ENCODE data around the gene RNGTT.

The RNGTT gene

DNA sequence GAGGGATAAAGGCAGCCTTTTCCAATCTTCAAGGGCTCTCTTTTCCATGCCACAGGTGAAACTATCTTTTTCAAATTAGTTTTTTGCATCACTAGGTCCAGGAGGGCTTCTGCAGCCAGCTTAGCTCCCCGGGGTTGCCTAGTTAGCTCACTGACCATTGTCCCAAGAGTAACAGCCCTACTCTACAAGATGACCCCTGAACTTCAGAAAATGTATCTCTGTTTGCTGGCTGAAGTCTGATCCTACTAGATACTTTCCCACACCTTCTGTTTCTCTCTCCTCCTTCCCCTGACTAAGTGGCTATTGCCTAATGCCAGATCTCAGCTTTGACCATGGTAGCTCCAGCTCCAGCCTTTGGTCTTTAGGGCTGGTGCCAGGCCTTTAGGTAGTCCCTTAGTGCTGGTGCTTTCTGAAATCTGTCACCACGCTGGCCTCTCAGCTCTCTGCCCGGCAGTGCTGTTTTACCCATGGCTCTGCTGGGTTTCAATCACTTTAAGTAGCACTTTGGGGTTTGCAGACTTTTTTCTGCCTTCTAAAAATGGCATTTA is 255.1 kb downstream of the RNGTT start:
- DNase-seq: no peak

DNA sequence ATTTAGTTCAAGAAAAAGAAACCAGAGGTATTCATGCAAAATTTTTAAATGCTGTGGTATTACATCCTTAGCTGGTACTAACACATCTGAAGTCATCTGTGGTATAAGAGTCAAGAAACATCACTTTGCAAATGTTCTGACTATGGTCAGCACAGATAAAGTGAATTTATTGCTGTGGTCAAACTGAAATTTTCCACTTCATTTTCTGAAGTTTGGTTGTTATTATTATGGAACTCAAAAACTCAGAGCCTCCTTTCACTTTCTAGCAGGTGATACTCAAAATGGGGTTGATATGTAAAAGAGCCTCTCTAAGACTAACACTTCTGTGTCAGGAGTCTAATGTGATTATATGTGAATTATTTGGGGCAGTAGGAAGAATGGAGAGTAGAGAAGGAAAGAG is 257.8 kb downstream of the RNGTT start:
- no peak for DNase-seq

DNA sequence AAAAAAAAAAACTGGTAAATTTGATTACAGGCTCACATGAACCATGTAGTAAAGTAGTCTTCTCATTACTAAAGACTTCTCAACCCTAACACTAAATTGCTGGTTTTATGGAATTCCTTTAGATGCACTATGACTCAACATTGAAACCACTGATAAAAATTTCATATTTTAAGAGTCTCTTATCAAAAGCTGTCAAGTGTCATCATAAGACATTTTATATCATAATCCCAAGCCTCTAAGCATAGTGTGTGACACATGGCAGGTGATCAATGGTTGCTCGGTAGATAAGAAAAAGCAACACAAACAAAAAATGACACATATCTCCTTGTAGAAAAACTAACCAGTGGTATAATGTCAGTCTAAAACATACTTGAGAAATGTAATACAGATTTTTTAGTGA is 258.4 kb downstream of the RNGTT start:
- DNase-seq: no peak

DNA sequence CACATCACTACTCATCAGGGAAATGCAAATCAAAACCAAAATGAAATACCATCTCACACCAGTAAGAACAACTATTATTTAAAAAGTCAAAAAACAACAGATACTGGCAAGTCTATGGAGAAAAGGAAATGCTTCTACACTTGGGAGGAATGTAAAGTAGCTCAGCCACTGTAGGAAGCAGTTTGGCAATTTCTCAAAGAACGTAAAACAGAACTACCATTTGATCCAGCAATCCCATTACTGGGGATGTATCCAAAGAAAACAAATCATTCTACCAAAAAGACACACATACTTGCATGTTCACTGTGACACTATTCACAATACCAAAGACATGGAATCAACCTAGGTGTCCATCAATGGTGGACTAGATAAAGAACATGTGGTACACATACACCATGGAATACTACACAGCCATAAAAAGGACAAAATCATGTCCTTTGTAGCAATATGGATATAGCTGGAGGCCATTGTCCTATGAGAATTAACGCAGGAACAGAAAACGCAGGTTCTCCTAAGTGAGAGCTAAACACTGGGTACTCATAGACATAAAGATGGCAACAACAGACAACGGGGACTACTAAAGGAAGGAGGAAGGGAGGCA is 260.4 kb downstream of the RNGTT start:
- no peak for DNase-seq

DNA sequence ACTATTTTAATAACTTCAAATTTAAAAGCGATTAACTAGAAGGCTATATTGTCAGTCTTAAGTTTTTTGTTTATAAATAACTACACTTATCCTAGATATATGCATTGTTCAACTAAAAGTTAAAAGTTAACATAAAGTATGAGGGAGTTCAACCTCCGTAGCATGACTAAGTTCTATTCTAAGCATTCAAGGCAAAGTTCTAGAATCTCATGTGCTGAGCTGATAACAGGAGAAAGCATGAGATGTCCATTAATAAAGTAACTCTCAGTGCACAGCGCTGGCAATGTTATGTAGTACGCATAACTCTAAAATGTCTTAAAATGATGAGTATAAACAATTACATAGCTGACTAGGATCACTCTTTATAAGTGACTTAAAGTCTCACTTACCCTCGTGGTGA is 264.8 kb downstream of the RNGTT start:
- DNase-seq: no peak

DNA sequence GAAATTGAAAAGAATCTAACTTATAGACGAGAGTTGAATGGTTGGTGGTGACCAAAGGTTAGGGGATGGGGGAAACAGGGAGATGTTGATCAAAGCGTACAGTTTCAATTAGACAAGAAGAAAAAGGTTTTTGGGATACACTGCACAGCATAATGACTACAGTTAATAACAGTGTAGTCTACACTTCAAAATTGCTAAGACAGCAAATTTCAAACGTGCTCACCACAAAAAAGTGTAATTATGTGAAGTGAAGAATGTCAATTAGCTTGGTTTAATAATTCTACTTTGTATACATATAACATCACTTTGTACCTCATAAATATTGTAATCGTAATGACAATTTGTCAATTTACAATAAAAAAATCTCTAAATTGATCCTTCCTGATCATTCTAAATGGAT is 267.5 kb downstream of the RNGTT start:
- DNase-seq: no peak

DNA sequence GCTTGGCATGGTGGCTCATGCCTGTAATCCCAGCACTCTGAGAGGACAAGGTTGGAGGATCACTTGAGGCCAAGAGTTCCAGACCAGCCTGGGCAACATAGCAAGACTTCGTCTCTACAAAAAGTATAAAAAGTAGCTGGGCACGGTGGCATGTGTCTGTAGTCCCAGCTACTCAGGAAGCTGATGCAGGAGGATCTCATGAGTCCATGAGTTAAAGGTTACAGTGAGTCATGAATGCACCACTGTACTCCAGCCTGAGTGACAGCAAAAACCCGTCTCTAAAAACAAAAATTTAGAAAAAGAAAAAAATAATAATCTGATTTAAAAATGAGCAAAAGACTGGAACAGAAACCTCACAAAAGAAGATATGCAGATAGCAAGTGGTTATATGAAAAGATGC is 279.7 kb downstream of the RNGTT start:
- no peak for DNase-seq

DNA sequence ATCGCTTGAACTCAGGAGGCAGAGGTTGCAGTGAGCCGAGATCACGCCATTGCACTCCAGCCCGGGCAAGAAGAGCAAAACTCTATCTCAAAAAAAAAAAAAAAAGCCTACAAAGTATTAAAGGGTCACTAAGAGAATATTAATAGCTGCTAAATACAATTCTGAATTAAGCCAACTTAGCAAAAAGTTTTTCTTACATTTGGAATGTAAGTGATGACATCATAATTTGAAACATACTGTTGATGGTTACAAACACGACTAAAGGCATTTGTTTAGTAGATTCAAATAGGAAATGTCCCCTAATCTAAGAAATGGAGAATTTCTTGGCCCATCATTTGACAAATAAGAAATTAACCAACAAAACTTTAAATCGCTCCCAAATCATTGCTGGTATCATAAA is 282.8 kb downstream of the RNGTT start:
- DNase-seq: no peak

DNA sequence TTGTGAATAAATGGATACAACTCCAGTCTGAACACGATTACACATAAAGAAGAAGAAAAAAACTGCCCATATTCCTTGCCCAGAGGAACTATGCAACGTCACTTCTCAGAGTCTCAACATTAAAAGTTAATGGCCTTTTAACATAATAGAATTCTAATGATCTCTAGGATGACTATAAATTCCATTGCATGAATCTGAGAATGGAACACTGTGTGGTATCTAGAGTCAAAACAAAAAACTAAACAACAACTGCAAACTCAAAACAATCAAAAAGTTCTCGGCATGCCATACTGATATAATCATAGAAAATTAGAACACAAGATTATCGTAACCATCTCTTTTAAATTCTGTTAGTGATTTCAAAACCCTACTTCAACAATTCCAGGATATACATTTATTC is 283.6 kb downstream of the RNGTT start:
- no peak for DNase-seq

DNA sequence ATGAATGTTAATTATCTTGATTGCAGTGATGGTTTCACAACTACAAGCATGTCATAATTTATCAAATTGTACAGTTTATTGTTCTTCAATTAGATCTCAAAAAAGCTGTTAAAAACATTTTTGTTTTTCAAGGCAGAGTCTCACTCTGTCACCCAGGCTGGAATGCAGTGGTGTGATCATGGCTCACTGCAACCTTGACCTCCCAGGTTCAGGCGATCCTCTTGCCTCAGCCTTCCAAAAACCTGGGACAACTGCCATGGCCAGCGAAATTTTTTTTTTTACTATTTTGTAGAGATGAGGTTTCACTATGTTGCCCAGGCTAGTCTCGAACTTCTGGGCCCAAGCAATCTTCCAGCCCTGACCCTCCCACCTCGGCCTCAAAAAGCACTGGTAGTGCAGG is 286.1 kb downstream of the RNGTT start:
- DNase-seq: no peak

DNA sequence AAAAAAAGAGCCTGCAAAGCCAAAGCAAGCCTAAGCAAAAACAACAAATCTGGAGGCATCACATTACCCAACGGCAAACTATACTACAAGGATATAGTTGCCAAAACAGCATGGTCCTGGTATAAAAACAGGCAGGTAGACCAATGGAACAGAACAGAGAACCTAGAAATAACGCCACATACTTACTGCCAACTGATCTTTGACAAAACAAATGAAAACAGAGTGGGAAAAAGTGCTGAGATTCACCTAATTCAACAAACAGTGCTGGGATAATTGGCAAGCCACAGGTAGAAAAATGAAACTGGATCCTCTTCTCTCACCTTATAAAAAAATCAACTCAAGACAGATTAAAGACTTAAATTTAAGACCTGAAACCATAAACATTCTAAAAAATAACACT is 291.8 kb downstream of the RNGTT start:
- no peak for DNase-seq

DNA sequence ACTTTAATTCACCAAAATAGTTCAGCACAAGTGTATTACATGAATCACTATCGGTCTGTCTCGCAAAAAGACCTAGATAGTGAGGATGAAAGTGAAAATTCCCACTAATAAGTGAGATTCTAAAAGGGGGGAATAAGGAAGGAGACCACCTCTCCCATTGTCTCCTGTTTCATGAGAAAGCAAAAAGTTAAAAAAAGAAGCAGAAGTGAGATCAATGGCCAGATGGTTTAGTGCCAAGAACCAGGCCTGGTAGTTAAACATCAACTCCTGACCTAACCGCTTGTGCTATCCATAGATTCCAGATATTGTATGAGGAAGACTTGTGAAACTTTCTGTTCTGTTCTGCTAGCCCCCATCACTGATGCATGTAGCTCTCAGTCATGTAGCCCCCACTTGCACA is 293.0 kb downstream of the RNGTT start:
- no peak for DNase-seq

DNA sequence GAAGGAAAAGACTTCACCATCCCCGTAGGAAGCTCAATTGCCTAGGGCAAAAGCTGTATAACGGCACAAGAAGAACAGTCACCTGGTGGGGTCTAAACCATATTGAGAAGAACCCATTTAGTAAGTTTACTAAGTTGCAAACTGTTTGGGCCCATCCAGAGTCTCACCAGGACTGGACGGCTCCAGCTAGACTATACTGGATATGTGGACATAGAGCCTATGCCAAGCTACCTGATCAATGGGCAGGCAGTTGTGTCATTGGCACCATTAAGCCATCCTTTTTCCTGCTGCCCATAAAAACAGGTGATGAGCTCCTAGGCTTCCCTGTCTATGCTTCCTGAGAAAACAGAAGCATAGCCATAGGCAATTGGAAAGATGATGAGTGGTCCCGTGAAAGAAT is 293.9 kb downstream of the RNGTT start:
- no peak for DNase-seq

DNA sequence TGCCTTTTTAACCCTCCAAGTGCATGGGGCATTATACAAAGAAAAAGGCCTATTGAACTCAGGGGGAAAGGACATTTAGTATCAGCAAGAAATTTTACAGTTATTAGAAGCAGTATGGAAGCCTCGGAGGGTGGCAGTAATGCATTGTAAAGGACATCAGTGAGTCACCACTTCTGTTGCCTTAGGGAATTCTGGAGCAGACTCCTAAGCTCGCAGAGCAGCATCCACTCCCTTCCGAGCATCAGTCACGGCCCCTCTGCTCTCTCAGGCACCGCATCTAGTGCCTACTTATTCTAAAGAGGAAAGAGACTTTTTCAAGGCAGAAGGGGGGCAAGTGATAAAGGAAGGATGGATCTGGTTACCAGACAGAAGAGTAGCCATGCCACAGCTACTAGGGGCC is 296.5 kb downstream of the RNGTT start:
- no peak for DNase-seq

DNA sequence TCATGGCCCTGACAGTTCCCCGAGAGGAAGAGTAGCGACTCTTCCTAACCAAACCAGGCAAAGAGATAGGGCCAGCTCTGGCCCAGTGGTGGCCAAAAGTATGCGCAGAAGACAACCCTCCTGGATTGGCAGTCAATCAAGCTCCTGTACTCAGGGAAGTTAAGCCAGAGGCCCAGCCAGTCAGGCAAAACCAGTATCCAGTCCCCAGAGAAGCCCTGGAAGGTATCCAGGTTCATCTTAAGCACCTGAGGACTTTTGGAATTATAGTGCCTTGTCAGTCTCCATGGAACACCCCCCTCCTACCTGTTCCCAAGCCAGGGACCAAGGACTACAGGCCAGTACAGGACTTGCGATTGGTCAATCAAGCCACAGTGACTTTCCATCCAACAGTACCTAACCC is 298.3 kb downstream of the RNGTT start:
- DNase-seq: no peak

DNA sequence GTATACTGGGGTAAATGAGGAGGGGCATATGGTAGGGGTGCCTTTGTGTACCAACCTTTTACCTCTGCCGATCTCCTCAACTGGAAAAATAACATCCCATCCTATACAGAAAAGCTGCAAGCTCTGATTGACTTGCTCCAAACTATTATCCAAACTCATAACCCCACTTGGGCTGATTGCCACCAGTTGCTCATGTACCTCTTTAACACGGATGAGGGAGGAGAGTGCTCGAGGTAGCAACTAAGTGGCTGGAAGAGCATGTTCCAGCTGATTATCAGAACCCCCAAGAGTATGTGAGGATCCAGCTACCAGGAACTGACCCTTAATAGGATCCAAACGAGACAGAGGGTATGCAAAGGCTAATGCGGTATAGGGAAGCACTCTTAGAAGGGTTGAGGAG is 299.6 kb downstream of the RNGTT start:
- no peak for DNase-seq

DNA sequence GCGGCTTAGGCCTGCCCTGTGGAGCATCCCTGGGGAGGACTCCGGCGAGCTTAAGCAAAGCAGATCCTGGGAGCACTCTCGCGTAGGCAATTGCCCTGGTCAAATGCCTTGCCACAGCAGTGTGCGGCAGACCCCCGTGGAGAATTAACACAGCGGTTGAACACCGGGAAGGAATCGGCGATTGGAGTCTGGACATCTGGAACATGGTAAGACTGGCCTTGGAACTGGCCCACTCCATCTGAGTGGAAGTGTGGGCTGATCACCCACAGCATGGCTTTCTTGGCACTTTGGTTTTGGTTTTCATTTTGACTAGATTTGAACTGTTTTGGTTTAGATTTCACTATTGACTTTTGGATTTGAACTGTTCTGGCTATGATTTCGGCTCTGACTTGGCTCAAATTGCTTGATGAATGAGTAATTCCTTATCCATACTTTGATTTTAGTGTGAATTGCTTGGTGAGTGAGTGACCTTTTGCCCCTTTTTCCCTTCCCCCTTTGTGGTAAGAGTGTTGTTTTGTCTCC is 300.7 kb downstream of the RNGTT start:
- DNase-seq: no peak

DNA sequence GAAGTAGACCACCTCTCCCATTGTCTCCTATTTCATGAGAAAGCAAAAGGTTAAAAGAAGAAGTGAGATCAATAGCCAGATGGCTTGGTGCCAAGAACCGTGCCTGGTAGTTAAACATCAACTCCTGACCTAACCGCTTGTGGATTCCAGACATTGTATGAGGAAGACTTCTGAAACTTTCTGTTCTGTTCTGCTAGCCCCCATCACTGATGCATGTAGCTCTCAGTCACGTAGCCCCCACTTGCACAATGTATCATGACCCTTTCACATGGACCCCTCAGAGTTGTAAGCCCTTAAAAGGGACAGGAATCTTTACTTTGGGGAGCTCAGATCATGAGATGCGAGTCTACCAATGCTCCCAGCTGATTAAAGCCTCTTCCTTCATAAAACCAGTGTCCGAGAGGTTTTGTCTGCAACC is 301.2 kb downstream of the RNGTT start:
- no peak for DNase-seq

DNA sequence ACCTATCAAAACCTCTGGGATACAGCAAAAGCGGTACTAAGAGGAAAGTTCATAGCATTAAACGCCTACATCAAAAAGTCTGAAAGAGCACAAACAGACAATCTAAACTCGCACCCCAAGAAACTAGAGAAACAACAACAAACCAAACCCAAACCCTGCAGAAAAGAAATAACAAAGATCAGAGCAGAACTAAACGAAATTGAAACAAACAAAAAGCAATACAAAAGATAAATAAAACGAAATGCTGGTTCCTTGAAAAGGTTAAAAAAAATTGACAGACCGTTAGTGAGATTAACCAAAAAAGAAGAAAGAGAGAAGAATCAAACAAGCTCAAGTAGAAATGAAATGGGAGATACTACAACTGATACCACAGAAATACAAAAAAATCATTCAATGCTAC is 302.3 kb downstream of the RNGTT start:
- no peak for DNase-seq

DNA sequence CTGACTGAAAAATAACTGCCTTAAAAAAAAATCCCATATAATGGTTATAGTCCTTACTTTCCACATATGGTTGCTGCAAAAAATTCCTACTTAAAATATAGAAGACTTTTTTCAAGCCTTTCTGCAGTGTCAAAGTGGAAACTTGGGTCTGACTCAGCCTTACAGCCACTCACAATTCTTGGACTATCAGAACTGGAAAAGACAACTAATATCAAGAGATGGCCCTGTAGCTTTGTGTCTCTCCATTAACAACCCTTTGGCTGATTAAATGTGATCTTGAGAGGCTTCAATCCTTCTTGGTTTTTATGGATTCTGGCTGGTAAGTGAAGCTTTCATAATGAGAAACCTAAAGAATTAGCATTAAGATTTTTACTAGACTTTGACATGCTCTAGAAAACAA is 307.8 kb downstream of the RNGTT start:
- DNase-seq: no peak

DNA sequence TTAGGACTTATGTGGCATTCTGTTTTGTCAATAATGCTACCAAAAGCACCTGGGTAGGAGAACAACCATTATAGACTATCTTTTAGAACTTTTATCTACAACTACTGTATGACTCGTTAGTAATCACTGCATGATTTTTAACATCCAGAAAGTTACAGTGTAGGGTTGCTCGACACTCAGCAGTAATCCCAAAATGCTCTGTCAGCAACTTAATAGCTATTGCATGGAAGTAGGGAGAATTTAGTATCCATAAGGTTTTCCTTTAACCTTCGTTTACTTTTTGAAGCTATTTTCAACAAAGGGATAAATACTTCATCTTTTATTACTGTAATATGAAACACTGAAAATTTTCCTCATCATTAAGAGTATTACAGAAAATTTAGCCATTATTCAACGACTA is 309.5 kb downstream of the RNGTT start:
- no peak for DNase-seq

DNA sequence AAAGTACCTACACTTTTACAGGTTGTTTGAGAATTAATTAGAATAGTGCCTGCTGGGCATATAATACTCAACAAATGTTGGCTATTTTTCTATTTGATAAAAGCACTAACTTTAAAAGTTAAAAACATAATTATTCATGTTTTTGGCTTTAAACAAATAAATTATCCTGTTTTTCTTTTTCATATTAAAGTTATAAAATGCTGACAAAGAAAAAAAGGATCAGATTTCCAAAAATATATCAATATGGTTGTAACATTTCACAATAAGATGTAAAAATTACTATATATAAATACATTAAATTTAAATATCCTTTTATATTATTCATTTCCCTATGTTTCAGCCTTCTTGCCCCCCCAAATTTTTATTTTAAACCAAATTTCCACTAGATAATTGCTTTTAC is 312.0 kb downstream of the RNGTT start:
- no peak for DNase-seq

DNA sequence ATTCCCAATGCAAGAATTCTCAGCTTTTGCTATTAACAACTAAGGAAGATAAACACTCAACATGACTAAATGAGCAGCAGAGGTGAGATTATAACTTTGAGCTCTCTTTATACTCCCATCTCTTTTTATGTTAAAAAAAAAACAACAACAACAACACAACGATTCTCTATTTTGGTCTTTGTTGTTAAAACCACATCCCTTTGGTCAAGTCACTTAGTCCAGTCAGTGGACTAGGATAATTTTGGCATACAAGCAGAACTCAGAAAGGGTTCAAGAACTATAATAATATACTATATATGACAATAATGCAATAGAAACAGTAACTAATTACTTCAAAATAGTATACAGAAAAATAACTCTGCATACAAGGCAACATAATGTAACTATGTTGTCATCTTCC is 312.4 kb downstream of the RNGTT start:
- DNase-seq: no peak

DNA sequence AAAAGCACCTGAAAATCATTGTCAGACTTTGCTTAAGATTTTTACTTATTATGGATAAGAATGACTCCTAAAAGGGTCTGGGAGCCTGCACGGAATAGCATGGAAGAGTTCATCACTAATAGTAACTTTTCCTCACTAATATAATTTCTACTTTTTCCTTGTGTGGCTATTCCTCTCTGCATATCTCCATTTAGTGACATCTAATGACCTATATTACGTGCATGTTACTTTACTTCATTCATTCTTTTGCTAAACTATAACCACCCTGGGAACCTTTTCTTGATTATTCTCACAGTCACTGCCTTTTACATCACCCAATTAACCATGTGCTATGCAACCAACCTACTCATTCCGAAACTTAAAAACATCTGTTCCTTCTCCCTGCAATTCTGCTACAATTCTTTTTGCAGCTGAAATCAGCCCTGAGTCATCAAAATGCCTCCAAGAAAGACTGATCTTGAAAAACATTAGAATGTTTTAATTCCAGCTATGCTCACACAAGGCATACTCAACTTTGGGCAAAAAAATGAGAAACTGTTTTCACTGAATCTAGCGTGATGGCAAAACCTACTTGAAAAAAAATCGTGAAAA is 313.3 kb downstream of the RNGTT start:
- no peak for DNase-seq

Data from DMS153 (cell line).